ENCODE measurements around the gene PPP2R5A.
"Not testable (repeated sequence)": the region's sequence is repeated elsewhere in the genome, so short reads cannot be mapped to it uniquely, and the experiment has no call there.

PPP2R5A gene

GRCh38 chr1:212302745-212303383 is 17.7 kb downstream of the PPP2R5A start:
- peak; percentile 88 for DNase-seq (ENCODE audit: low read depth)
- no peak overlapping the region for H3K4me3 ChIP-seq (ENCODE audit: control insufficient read depth, low read depth, low read length)
- no peak for TF ChIP-seq CTCF (conservative IDR thresholded peaks at IDR 0.05; ENCODE audit: control insufficient read depth, insufficient read depth, low read depth, low read length)

- TF ChIP-seq CTCF (conservative IDR thresholded peaks at IDR 0.05; ENCODE audit: control insufficient read depth, insufficient read depth, low read depth, low read length), result no peak
- no peak overlapping the region for H3K4me3 ChIP-seq (ENCODE audit: control insufficient read depth, low read depth, low read length)
- DNase-seq (ENCODE audit: low read depth), result no peak
These were observed 20.1 kb downstream of the PPP2R5A start for GRCh38 chr1:212305342-212305741.

- not testable (repeated sequence) for DNase-seq (ENCODE audit: low read depth); H3K4me3 ChIP-seq (ENCODE audit: control insufficient read depth, low read depth, low read length)
These were observed 20.8 kb downstream of the PPP2R5A start for GRCh38 chr1:212305984-212306452.

GRCh38 chr1:212309967-212310366 is 24.8 kb downstream of the PPP2R5A start:
- TF ChIP-seq CTCF (conservative IDR thresholded peaks at IDR 0.05; ENCODE audit: control insufficient read depth, insufficient read depth, low read depth, low read length), result no peak
- peak; percentile 29 for DNase-seq (ENCODE audit: low read depth)

GRCh38 chr1:212310383-212310782 is 25.2 kb downstream of the PPP2R5A start:
- TF ChIP-seq CTCF (conservative IDR thresholded peaks at IDR 0.05; ENCODE audit: control insufficient read depth, insufficient read depth, low read depth, low read length), result no peak

More at GRCh38 chr1:212309967-212310366, 24.8 kb downstream of the PPP2R5A start:
- H3K4me3 ChIP-seq (ENCODE audit: control insufficient read depth, low read depth, low read length), result no peak overlapping the region

GRCh38 chr1:212311836-212312497 is 26.8 kb downstream of the PPP2R5A start:
- H3K4me3 ChIP-seq (ENCODE audit: control insufficient read depth, low read depth, low read length), result no peak overlapping the region
- peak; percentile 69 for DNase-seq (ENCODE audit: low read depth)
- TF ChIP-seq CTCF (conservative IDR thresholded peaks at IDR 0.05; ENCODE audit: control insufficient read depth, insufficient read depth, low read depth, low read length), result no peak

More at GRCh38 chr1:212310383-212310782, 25.2 kb downstream of the PPP2R5A start:
- H3K4me3 ChIP-seq (ENCODE audit: control insufficient read depth, low read depth, low read length), result no peak overlapping the region
- DNase-seq (ENCODE audit: low read depth), result no peak

GRCh38 chr1:212313616-212314015 is 28.4 kb downstream of the PPP2R5A start:
- H3K4me3 ChIP-seq (ENCODE audit: control insufficient read depth, low read depth, low read length), result no peak overlapping the region
- no peak for TF ChIP-seq CTCF (conservative IDR thresholded peaks at IDR 0.05; ENCODE audit: control insufficient read depth, insufficient read depth, low read depth, low read length)
- DNase-seq (ENCODE audit: low read depth), result peak; percentile 88

Data from fibroblast of mammary gland (primary cell).